Measurements from ENCODE around the gene VAC14.

Gene VAC14

GRCh38 chr16:70736465-70737376 is 64.2 kb downstream of the VAC14 start:
- no peak for DNase-seq (ENCODE audit: extremely low spot score)
- ChIA-PET CTCF (no interaction called here), POLR2A (no interaction called here)
- TF ChIP-seq PKNOX1 (IDR thresholded peaks at IDR 0.05) (no peak), TARDBP (IDR thresholded peaks at IDR 0.05) (no peak), NFRKB (IDR thresholded peaks at IDR 0.05) (no peak), FOXM1 (IDR thresholded peaks at IDR 0.05; ENCODE audit: borderline replicate concordance) (no peak), HDGF (IDR thresholded peaks at IDR 0.05; ENCODE audit: borderline replicate concordance) (no peak), CTBP1 (IDR thresholded peaks at IDR 0.05; ENCODE audit: borderline replicate concordance) (no peak), ELF4 (IDR thresholded peaks at IDR 0.05) (no peak), FOXA1 (IDR thresholded peaks at IDR 0.05) (no peak), BHLHE40 (IDR thresholded peaks at IDR 0.05; ENCODE audit: borderline replicate concordance) (no peak), ARNT (IDR thresholded peaks at IDR 0.05) (no peak), SUZ12 (IDR thresholded peaks at IDR 0.05) (no peak), L3MBTL2 (conservative IDR thresholded peaks at IDR 0.05) (no peak), ZNF384 (IDR thresholded peaks at IDR 0.05) (no peak)

- CTCF ChIA-PET, result no interaction called here
- POLR2A ChIA-PET, result no interaction called here
- DNase-seq (ENCODE audit: extremely low spot score), result no peak
- TF ChIP-seq FOXA1 (IDR thresholded peaks at IDR 0.05) (no peak), LEF1 (IDR thresholded peaks at IDR 0.05; ENCODE audit: borderline replicate concordance) (no peak), FOXK2 (IDR thresholded peaks at IDR 0.05) (no peak), ELF4 (IDR thresholded peaks at IDR 0.05) (no peak), ARNT (IDR thresholded peaks at IDR 0.05) (no peak), FOXM1 (IDR thresholded peaks at IDR 0.05; ENCODE audit: borderline replicate concordance) (no peak), ZNF384 (IDR thresholded peaks at IDR 0.05) (no peak), CTBP1 (IDR thresholded peaks at IDR 0.05; ENCODE audit: borderline replicate concordance) (no peak), SUZ12 (IDR thresholded peaks at IDR 0.05) (no peak), NFRKB (IDR thresholded peaks at IDR 0.05) (no peak), TARDBP (IDR thresholded peaks at IDR 0.05) (no peak), SP1 (IDR thresholded peaks at IDR 0.05) (no peak), BHLHE40 (IDR thresholded peaks at IDR 0.05; ENCODE audit: borderline replicate concordance) (no peak), L3MBTL2 (conservative IDR thresholded peaks at IDR 0.05) (no peak), PKNOX1 (IDR thresholded peaks at IDR 0.05) (no peak), HDGF (IDR thresholded peaks at IDR 0.05; ENCODE audit: borderline replicate concordance) (no peak)
Measured at GRCh38 chr16:70735141-70735979, 65.6 kb downstream of the VAC14 start.

- no peak for TF ChIP-seq TARDBP (IDR thresholded peaks at IDR 0.05)
- TF ChIP-seq FOXA1 (IDR thresholded peaks at IDR 0.05), result no peak
- TF ChIP-seq LEF1 (IDR thresholded peaks at IDR 0.05; ENCODE audit: borderline replicate concordance), result no peak
- no peak for TF ChIP-seq CTBP1 (IDR thresholded peaks at IDR 0.05; ENCODE audit: borderline replicate concordance)
- no peak for TF ChIP-seq SUZ12 (IDR thresholded peaks at IDR 0.05)
- no peak for TF ChIP-seq SP1 (IDR thresholded peaks at IDR 0.05)
- TF ChIP-seq FOXK2 (IDR thresholded peaks at IDR 0.05), result no peak
- TF ChIP-seq BHLHE40 (IDR thresholded peaks at IDR 0.05; ENCODE audit: borderline replicate concordance), result no peak
- no peak for TF ChIP-seq NFRKB (IDR thresholded peaks at IDR 0.05)
- TF ChIP-seq ZNF384 (IDR thresholded peaks at IDR 0.05), result no peak
- no peak for TF ChIP-seq PKNOX1 (IDR thresholded peaks at IDR 0.05)
- TF ChIP-seq HDGF (IDR thresholded peaks at IDR 0.05; ENCODE audit: borderline replicate concordance), result no peak
- no peak for DNase-seq (ENCODE audit: extremely low spot score)
- ChIA-PET POLR2A (no interaction called here), CTCF (no interaction called here)
Measured at GRCh38 chr16:70734522-70735095, 66.3 kb downstream of the VAC14 start.

- CTCF ChIA-PET, result no interaction called here
- no peak for DNase-seq (ENCODE audit: extremely low spot score)
- TF ChIP-seq TARDBP (IDR thresholded peaks at IDR 0.05) (no peak), ELF4 (IDR thresholded peaks at IDR 0.05) (no peak), PKNOX1 (IDR thresholded peaks at IDR 0.05) (no peak), FOXM1 (IDR thresholded peaks at IDR 0.05; ENCODE audit: borderline replicate concordance) (no peak), FOXK2 (IDR thresholded peaks at IDR 0.05) (no peak), L3MBTL2 (conservative IDR thresholded peaks at IDR 0.05) (no peak), ARNT (IDR thresholded peaks at IDR 0.05) (no peak), LEF1 (IDR thresholded peaks at IDR 0.05; ENCODE audit: borderline replicate concordance) (no peak), CTBP1 (IDR thresholded peaks at IDR 0.05; ENCODE audit: borderline replicate concordance) (no peak)
- POLR2A ChIA-PET, result no interaction called here
Measured at GRCh38 chr16:70730944-70731343, 70.0 kb downstream of the VAC14 start.

GRCh38 chr16:70730031-70730430 is 70.9 kb downstream of the VAC14 start:
- ChIA-PET POLR2A (no interaction called here), CTCF (no interaction called here)
- DNase-seq (ENCODE audit: extremely low spot score), result no peak
- TF ChIP-seq NFRKB (IDR thresholded peaks at IDR 0.05) (no peak), SP1 (IDR thresholded peaks at IDR 0.05) (no peak), HDGF (IDR thresholded peaks at IDR 0.05; ENCODE audit: borderline replicate concordance) (no peak), LEF1 (IDR thresholded peaks at IDR 0.05; ENCODE audit: borderline replicate concordance) (no peak), TARDBP (IDR thresholded peaks at IDR 0.05) (no peak), CTBP1 (IDR thresholded peaks at IDR 0.05; ENCODE audit: borderline replicate concordance) (no peak), ZNF384 (IDR thresholded peaks at IDR 0.05) (no peak), ELF4 (IDR thresholded peaks at IDR 0.05) (no peak), L3MBTL2 (conservative IDR thresholded peaks at IDR 0.05) (no peak), FOXM1 (IDR thresholded peaks at IDR 0.05; ENCODE audit: borderline replicate concordance) (no peak), BHLHE40 (IDR thresholded peaks at IDR 0.05; ENCODE audit: borderline replicate concordance) (no peak), FOXA1 (IDR thresholded peaks at IDR 0.05) (no peak), FOXK2 (IDR thresholded peaks at IDR 0.05) (no peak)
